ENCODE results near the gene IMP4.
A peak's percentile ranks its signal among the peaks of the same experiment; 100 is the strongest.

IMP4 gene

GRCh38 chr2:130378898-130379214, 36.2 kb downstream of the IMP4 start:
- no peak for DNase-seq

- DNase-seq = no peak
Measured at GRCh38 chr2:130380096-130380934, 37.6 kb downstream of the IMP4 start.

GRCh38 chr2:130381145-130381544, 38.4 kb downstream of the IMP4 start:
- no peak for DNase-seq

- DNase-seq = no peak
Measured at GRCh38 chr2:130381619-130382018, 38.9 kb downstream of the IMP4 start.

GRCh38 chr2:130382313-130382917, 39.7 kb downstream of the IMP4 start:
- DNase-seq = no peak

GRCh38 chr2:130385709-130386108, 43.0 kb downstream of the IMP4 start:
- DNase-seq = no peak

GRCh38 chr2:130387071-130387400, 44.3 kb downstream of the IMP4 start:
- no peak for DNase-seq

GRCh38 chr2:130387804-130388203, 45.1 kb downstream of the IMP4 start:
- DNase-seq = no peak

GRCh38 chr2:130388221-130388907, 45.7 kb downstream of the IMP4 start:
- no peak for DNase-seq

GRCh38 chr2:130389358-130389757, 46.7 kb downstream of the IMP4 start:
- no peak for DNase-seq

- no peak for DNase-seq
Measured at GRCh38 chr2:130389783-130390182, 47.1 kb downstream of the IMP4 start.

GRCh38 chr2:130390460-130391057, 47.9 kb downstream of the IMP4 start:
- no peak for DNase-seq

GRCh38 chr2:130391058-130391871, 48.6 kb downstream of the IMP4 start:
- DNase-seq = peak; percentile 26 to 64

GRCh38 chr2:130391872-130392670, 49.4 kb downstream of the IMP4 start:
- no peak for DNase-seq

- DNase-seq = no peak
Measured at GRCh38 chr2:130393318-130393910, 50.7 kb downstream of the IMP4 start.
